A673 (cell line): ENCODE data around the gene ZNF202.

Experiments
- CTCF ChIP-seq: fragments of 300-800, 200-600 bp; sonication (generic); conservative IDR thresholded peaks from 2 replicates; pipeline ENCODE4 v1.5.1; 2017; ENCODE audit warnings: low read depth, mild to moderate bottlenecking, antibody characterized with exemption, low read length, moderate library complexity, mixed read lengths
- EZH2 ChIP-seq: fragments of 200-600 bp; sonication (generic); IDR thresholded peaks from 2 replicates; pipeline ENCODE4 v1.6.1; 2017; ENCODE audit warnings: borderline replicate concordance, low read depth, mild to moderate bottlenecking, mixed read lengths, antibody characterized with exemption, low read length; ENCODE audit not compliant: poor library complexity, severe bottlenecking

GRCh38 chr11:123690485-123690884, 51.0 kb downstream of the ZNF202 start:
- TF ChIP-seq EZH2 (no peak), CTCF (no peak)
